ENCODE measurements around the gene POP7.

Gene POP7

GRCh38 chr7:100693312-100694097 is 12.4 kb upstream of the POP7 start:
- TF ChIP-seq REST (IDR thresholded peaks at IDR 0.05; ENCODE audit: low read depth) (no peak), ZBTB7A (IDR thresholded peaks at IDR 0.05; ENCODE audit: low read depth) (peak; percentile 79), RAD21 (IDR thresholded peaks at IDR 0.05; ENCODE audit: low read depth) (no peak)

GRCh38 chr7:100694098-100694745 is 11.7 kb upstream of the POP7 start, which contains the start of gene GIGYF1:
Gene GIGYF1, minus strand, starts transcription at chr7:100694250. Its CDS starts 6,012 bp downstream, at chr7:100688238.
- TF ChIP-seq REST (IDR thresholded peaks at IDR 0.05; ENCODE audit: low read depth), result no peak
- no peak for TF ChIP-seq NFIC (IDR thresholded peaks at IDR 0.05)
- peak; percentile 89 for TF ChIP-seq USF1 (IDR thresholded peaks at IDR 0.05)
- TF ChIP-seq EP300 (IDR thresholded peaks at IDR 0.05; ENCODE audit: borderline replicate concordance), result no peak
- TF ChIP-seq YY1 (IDR thresholded peaks at IDR 0.05; ENCODE audit: low read depth), result peak; percentile 89
- no peak for TF ChIP-seq CEBPB (IDR thresholded peaks at IDR 0.05)
- TF ChIP-seq MAX (IDR thresholded peaks at IDR 0.05), result peak; percentile 80

- TF ChIP-seq NFIC (IDR thresholded peaks at IDR 0.05) (no peak), USF1 (IDR thresholded peaks at IDR 0.05) (no peak), MAX (IDR thresholded peaks at IDR 0.05) (no peak), REST (IDR thresholded peaks at IDR 0.05; ENCODE audit: low read depth) (no peak), TEAD4 (IDR thresholded peaks at IDR 0.05) (no peak), TAF1 (IDR thresholded peaks at IDR 0.05; ENCODE audit: low read depth) (no peak), YY1 (IDR thresholded peaks at IDR 0.05; ENCODE audit: low read depth) (no peak), FOXM1 (IDR thresholded peaks at IDR 0.05; ENCODE audit: borderline replicate concordance, low read depth) (no peak)
Measured at GRCh38 chr7:100696123-100696521, 9.8 kb upstream of the POP7 start.

GRCh38 chr7:100699018-100699417 is 6.9 kb upstream of the POP7 start:
- TF ChIP-seq TAF1 (IDR thresholded peaks at IDR 0.05; ENCODE audit: low read depth) (no peak), TEAD4 (IDR thresholded peaks at IDR 0.05) (no peak)

GRCh38 chr7:100705320-100705752 is 585 bp upstream of the POP7 start:
- peak; percentile 100 for TF ChIP-seq ZBTB7A (IDR thresholded peaks at IDR 0.05; ENCODE audit: low read depth)
- no peak for TF ChIP-seq TEAD4 (IDR thresholded peaks at IDR 0.05)
- no peak for TF ChIP-seq REST (IDR thresholded peaks at IDR 0.05; ENCODE audit: low read depth)
- no peak for TF ChIP-seq EGR1 (IDR thresholded peaks at IDR 0.05)
- TF ChIP-seq NFIC (IDR thresholded peaks at IDR 0.05), result no peak
- TF ChIP-seq EP300 (IDR thresholded peaks at IDR 0.05; ENCODE audit: borderline replicate concordance), result no peak
- 0 out of 2 replicates have a peak, but pooled peaks have one; percentile 4 for TF ChIP-seq YY1 (IDR thresholded peaks at IDR 0.05; ENCODE audit: low read depth)
- TF ChIP-seq TAF1 (IDR thresholded peaks at IDR 0.05; ENCODE audit: low read depth), result no peak
- peak; percentile 64 for TF ChIP-seq RAD21 (IDR thresholded peaks at IDR 0.05; ENCODE audit: low read depth)
